GM18867 (cell line): ENCODE results near the gene ERBB4.

Experiments used
- ATAC-seq: cut with Tn5 transposase; IDR thresholded peaks from one replicate; pipeline ENCODE4 v1.9.1; 2021; ENCODE audit warnings: mild to moderate bottlenecking, moderate library complexity; ENCODE audit not compliant: unreplicated experiment

The ERBB4 gene

GRCh38 chr2:211948932-211949331 lies 589.7 kb downstream of the ERBB4 start:
- no peak for ATAC-seq

- peak; percentile 35 for ATAC-seq
These were observed 591.6 kb downstream of the ERBB4 start for GRCh38 chr2:211946960-211947359.

DNA sequence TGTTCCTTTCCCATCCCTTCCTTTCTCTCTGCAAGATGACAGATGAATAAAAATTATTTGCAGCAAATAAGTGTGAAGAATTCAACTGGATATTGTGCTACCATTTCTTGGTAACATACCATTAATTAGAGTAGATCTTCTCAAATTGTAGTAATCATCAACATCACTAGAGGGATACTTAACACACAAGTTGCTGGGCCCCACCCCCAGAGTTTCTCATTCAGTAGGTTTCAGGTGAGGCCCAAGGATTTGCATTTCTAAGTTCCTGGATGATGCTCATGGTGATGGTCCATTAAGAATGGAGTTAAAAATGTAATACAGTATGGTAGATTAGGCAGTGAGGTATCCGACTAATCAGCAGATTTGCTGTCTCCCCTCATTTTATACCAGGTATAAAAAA lies 594.0 kb downstream of the ERBB4 start:
- peak; percentile 89 for ATAC-seq

GRCh38 chr2:211942153-211942552 lies 596.4 kb downstream of the ERBB4 start:
- ATAC-seq = no peak

DNA sequence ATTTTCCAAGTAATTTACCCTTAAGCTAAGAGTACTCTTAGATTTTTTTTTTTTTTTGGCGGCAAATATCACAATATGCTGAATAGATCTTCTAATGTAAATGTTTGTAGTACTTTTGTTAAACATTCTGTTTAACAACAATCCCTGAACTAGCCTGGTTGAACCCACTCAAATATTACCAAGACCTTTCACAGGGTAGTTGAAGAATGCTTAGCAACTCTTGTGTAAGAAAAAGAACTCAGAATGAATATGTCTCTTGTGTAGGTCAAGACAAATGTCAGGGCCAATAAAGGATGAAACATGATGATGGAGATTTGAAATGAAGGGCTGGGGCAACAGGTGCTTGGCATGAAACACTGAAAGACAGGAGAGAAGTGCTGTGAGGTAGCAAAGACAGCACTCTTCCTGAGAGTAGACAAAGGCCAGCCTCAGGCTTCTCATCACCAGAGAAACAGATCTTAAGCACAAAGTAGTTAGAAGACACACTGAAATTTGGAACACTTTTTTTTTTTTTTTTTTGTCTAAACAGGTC lies 597.3 kb downstream of the ERBB4 start:
- no peak for ATAC-seq

GRCh38 chr2:211939177-211939576 lies 599.4 kb downstream of the ERBB4 start:
- ATAC-seq = no peak

GRCh38 chr2:211934811-211935210 lies 603.8 kb downstream of the ERBB4 start:
- no peak for ATAC-seq

DNA sequence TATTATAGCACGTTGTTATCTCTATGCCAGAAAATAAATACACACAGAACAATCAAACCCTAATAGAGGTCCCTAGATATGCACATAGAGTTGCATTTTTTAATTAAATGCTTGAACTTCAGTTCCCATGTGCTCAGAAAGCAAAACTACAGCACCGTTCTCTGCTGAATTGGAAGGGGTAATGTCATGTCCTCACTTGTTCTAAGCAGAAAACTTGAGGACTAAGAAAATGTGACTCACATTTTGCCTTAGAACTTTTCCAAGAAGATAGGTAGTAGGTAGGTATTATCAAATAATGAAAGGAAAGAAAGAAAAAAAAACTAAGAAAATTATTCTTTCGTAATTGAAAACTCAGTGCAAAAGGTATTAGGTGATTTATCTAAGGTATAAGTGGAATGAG lies 607.3 kb downstream of the ERBB4 start:
- ATAC-seq = no peak

DNA sequence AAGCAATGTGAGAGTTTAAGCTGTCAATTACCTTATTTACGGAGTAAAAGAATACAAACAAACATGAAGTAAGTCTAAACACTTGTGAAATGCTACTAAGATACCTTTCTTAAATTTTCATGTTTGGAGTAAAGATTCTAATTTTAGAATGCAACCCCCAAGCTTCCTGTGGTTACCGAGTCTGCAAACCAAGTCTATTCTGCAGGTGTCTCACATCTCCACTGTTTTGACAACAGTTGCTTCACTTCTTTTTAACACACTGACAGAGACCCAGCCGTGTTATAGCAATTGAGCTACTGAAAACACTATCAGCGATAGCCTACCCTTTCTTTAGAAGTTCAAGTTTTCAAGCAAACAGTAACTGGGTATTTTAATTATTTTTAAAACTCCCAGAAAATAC lies 608.3 kb downstream of the ERBB4 start:
- ATAC-seq = peak; percentile 92

GRCh38 chr2:211928201-211928600 lies 610.4 kb downstream of the ERBB4 start:
- ATAC-seq = no peak

DNA sequence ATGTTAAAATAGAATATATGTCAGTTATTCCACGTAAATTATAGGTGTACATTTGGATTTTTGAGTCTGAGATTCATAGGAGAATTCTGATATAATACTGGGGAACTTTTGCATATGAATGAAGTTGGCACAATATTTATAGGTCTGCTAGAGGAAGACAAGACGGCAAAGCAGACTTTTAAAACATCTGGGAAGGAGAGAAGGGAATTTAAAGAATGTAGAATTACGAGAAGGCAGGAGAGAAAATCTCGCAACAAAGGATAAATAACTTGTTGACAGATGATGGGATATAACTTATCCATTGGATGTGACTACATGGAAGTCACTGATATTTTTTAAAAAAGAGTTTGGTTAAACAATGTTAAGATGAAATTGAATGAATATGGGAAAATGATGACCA lies 615.6 kb downstream of the ERBB4 start:
- no peak for ATAC-seq

DNA sequence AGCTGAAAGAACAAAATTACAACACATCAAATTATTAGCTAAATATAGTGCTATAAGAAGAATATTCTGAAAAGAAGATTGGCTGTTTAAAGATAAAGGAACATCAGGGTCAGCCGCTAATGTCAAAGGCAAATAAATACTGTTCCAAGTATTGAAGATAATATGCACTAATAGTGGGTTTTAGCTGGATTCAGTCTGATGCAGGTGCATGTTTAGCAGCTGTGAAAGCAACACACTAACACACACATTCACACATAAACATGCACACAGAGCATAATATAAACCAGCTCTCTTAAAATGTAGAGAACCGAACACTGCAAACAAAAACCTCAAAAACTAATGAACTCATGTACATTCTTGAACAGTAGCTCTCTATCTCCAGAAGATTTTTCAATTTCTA lies 634.6 kb downstream of the ERBB4 start:
- no peak for ATAC-seq

GRCh38 chr2:211901226-211901846 lies 637.3 kb downstream of the ERBB4 start:
- no peak for ATAC-seq

DNA sequence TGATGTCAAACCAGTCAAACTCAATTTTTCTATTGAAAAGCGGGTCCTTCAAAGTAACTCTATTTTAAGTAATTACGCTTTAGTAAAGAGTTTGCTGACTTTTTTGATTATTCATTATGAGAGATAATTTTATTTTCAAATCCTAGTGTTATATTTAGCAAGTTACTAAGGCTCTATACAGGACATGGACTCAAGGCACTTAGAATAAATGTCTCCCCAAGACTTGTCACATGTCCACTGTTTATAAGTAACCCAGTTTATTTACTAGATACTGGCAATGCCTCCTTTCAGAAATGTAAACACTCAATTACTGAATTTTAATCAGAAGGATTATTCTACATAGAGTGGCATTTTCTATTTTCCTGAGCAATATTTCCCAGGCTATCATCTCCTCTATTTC lies 638.1 kb downstream of the ERBB4 start:
- no peak for ATAC-seq

DNA sequence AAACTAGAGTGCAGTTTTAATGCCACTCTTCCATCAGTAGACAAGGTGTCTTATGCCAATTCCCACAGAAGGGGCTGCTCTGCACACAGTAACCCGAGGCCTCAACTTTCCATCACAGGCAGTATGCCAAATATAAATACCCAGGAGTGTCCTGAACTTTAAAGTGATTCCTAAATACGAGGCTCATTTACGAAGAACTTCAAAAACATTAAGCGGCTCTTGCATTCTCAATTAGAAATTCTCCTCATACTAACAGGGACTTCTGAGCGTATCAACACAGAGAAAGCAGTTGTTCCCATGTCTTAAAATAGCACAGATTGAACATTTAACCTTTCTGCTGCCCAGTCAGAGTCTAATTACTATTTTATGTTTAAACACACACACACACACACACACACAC lies 638.6 kb downstream of the ERBB4 start:
- no peak for ATAC-seq

- ATAC-seq = no peak
These were observed 639.9 kb downstream of the ERBB4 start for GRCh38 chr2:211898702-211899101.

- ATAC-seq = no peak
These were observed 657.2 kb downstream of the ERBB4 start for GRCh38 chr2:211881449-211881848.

DNA sequence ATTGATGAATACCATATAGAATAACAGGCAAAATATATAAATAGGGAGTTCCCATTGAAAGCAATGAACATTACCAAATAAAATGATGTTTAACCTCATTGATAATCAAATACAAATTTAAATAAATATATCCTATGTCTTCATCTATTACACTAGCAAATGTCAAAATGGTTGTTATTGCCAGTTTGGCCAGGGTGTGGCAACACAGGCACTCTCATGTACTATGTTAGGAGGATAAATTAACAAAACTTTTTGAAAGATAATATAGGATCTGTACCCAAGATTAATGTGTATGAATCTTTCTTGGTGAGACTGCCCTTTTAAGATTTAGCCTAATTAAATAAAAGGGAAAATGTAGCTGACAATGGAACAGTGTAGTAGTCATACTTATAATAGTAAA lies 659.3 kb downstream of the ERBB4 start:
- no peak for ATAC-seq

DNA sequence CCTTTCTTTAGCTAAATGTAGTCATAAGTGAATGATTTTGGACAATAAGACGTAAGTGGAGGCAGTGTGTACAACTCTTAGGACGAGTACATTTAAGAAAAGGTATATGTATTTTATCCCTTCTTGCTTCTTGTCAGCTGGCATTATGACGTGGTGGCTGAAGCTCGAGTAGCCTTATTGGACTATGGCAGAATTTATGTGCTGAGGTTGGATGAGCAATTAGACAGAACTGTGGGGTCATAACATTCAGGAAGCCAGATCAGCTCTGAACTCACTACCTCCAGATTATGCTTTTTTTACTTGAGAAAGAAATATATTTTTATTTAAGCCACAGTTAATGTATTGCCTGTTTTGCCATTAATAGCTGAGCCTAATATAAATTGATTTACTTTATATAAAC lies 661.5 kb downstream of the ERBB4 start:
- ATAC-seq = no peak

DNA sequence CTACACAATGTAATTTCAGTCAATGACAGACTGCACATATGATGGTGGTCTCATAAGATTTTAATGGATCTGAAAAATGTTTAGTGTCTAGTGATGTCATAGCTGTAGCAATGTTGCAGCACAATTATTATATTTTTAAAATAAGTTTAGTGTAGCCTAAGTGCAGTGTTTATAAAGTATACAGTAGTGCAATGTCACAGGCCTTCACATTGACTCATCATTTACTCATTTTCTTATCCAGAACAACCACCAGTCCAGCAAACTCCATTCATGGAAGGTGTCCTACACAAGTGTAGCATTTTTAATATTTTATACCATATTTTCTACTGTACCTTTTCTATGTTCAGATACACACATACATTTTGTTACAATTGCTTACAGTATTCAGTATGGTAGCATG lies 663.1 kb downstream of the ERBB4 start:
- ATAC-seq = no peak

- no peak for ATAC-seq
These were observed 669.5 kb downstream of the ERBB4 start for GRCh38 chr2:211868996-211869533.

DNA sequence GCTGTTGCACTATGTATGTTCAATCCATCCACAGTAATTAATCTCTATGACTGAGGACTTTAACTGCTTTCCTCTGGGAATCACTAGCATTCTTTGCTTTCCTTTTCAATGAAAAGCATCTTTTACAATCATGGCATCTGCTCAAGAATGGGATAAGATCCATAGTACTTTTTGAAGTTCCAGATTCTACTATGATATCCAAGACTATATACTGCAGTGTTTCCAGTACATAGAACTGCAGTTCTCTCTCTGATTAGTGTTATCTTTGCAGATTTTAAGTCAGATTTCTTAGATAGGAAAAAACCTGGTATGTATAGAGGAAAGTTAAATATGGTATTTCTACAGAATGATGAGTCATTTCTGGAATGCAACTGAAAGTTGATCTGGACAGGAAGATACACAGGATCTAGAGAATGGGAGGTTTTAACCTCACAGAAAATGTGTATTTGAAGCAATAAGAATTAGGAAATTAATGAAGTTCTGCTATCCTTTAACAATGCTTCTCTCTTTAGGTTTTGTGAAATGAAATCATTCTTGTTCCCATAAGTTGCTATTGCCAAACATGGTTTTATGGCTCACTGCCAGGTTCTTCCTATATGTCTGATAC lies 670.7 kb downstream of the ERBB4 start:
- peak; percentile 85 for ATAC-seq

DNA sequence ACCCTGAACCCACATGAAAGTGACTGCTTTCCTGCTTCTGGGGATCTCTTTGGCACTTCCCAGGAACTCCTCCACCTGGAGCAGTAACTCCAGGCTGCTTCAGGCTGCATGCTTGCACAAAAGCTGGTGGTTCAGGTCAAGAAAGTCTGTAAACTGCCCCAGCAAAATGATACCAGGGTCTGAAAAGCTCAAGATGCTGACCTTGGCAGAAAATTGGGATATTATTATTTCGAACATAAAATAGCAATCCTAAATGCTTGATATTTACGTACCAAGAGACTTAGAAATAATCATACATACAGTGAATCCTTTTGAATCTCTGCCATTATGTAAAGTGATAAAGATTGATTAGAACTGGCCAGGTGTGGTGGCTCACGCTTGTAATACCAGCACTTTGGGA lies 674.3 kb downstream of the ERBB4 start:
- ATAC-seq = no peak
